ENCODE measurements around the gene WNT11.

Gene WNT11

DNA sequence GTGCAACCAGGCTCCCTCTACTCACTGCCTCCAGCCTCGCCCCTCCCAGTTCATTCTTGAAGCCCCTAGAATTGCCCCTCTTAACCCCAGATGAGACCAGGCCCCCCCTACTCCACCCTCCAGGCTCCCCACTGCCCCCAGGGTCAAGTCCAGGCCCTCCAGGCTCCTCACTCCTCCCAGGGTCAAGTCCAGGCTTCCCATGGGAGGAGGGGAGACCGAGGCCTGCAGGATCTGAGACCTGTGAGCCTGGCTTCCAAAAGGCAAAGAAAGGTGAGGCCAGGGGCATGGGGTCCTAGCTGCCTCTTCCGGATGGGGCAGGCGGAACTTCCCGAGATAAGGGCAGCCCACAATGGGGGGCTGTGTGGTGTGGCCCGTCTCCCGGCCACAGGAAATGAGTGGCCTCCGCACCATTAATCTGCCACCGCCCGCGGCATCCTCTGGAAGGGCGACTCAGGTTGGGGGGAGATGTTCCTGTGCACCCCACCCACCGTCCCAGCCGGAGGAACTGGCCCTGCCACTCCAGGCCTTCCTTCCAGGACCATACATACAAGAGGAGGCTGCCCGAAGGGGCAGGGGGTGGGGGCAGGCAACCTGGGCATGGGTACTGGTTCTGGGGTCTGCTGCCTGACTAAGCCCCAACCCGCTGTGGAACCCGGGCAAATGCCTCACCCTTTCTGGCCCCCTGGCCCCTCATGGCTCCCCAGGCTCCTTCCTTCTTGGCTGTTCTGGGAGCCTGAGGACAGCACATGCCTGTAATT, 35.1 kb upstream of the WNT11 start:
- Histone ChIP-seq H3K27ac (no peak overlapping the region), H3K36me3 (ENCODE audit: insufficient read depth, low read length) (no peaks in the 10 kb centered on the region), H3K9ac (ENCODE audit: insufficient read length) (no peak overlapping the region), H3K4me3 (no peak overlapping the region), H3K9me3 (ENCODE audit: low read depth, low read length) (no peaks in the 10 kb centered on the region)
- DNase-seq (ENCODE audit: low read depth, low spot score) = no peak
- TF ChIP-seq EZH2 (IDR thresholded peaks at IDR 0.05) (no peak), POLR2AphosphoS5 (IDR thresholded peaks at IDR 0.05; ENCODE audit: borderline replicate concordance, low read depth, low read length) (no peak), FOXP2 (optimal IDR thresholded peaks at IDR 0.05; ENCODE audit: control extremely low read depth, extremely low read length, insufficient read depth) (no peak)

DNA sequence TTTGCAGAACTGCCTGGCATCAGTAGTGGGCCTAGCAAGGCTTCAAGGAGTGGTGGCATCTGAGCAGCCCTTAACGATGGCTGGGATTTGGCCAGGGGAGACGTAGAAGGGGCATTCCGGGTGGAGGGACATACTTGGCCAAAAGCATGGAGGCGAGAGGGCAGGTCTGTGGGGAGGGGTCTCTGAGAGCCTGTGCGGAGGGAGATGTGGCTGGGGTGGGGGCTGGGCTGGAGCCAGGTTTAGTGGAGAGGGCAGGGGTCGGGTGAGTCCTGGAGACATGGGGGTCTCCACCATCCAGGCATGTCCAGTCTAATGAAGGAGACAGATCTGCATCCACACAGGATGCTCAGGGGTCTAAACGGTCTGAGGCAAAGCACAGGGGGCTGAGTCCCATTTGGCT, 34.4 kb upstream of the WNT11 start:
- Histone ChIP-seq H3K27ac (no peak overlapping the region), H3K9me3 (ENCODE audit: low read depth, low read length) (no peaks in the 10 kb centered on the region), H3K9ac (ENCODE audit: insufficient read length) (no peak overlapping the region), H3K4me3 (no peak overlapping the region), H3K36me3 (ENCODE audit: insufficient read depth, low read length) (no peaks in the 10 kb centered on the region)
- no peak for DNase-seq (ENCODE audit: low read depth, low spot score)
- TF ChIP-seq FOXP2 (optimal IDR thresholded peaks at IDR 0.05; ENCODE audit: control extremely low read depth, extremely low read length, insufficient read depth) (no peak), POLR2AphosphoS5 (IDR thresholded peaks at IDR 0.05; ENCODE audit: borderline replicate concordance, low read depth, low read length) (no peak)

DNA sequence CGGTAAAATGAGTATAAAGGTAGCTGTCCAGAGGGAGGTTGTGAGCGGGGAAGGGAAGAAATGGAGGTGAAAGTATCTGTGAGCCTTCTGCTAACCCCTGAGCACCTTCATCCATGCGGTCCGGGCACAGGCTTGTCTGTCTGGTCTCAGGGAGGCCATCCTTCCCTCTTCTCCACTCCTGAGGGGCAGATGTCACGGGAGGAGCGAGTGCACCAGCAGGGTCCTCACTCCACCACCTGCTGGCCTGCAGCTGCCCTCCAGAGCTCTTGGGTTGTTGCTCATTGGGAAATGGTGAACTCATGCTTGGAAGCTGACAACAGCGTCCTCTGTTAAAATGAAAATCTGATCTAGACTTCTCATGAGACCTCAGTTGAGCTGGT, 33.8 kb upstream of the WNT11 start:
- H3K4me3 ChIP-seq = no peak overlapping the region
- H3K9ac ChIP-seq (ENCODE audit: insufficient read length) = no peak overlapping the region
- H3K36me3 ChIP-seq (ENCODE audit: insufficient read depth, low read length) = no peaks in the 10 kb centered on the region
- H3K9me3 ChIP-seq (ENCODE audit: low read depth, low read length) = no peaks in the 10 kb centered on the region
- H3K27ac ChIP-seq = no peak overlapping the region
- TF ChIP-seq EZH2 (IDR thresholded peaks at IDR 0.05) = no peak
- TF ChIP-seq POLR2AphosphoS5 (IDR thresholded peaks at IDR 0.05; ENCODE audit: borderline replicate concordance, low read depth, low read length) = no peak
- TF ChIP-seq FOXP2 (optimal IDR thresholded peaks at IDR 0.05; ENCODE audit: control extremely low read depth, extremely low read length, insufficient read depth) = no peak
- DNase-seq (ENCODE audit: low read depth, low spot score) = no peak

DNA sequence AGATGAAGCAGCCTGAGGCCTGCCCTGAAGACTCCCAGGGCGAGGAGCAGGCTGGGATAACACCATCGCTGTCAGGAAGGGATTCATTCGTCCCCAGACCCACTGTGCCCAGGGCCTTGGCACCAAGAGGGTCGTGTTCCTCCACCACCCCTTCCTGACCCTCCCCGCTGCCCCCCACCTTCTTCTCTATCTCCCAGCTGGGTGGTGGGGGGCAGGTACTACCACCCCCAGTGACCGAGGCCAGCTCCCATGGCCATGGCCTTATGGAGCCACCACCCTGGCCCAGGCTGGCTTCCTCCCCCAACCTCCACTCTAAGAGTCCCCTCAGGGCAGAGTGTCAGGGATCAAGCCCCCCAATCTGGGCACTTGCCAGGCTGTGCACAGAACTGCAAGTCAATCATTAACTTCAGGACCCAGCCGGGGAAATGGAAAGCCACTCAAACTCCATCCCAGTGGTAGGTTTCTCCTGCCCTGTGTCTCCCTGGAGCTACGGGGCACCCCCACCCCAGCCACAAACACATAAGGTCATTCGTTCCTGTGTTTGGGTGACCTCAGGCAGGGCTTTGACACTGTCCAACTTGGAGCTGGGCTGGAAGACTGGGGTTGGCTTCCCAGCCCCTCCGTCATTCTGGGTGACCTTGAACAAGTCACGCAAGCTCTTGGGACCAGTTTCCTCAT, 33.3 kb upstream of the WNT11 start:
- H3K4me3 ChIP-seq = no peak overlapping the region
- no peak overlapping the region for H3K27ac ChIP-seq
- DNase-seq (ENCODE audit: low read depth, low spot score) = no peak
- no peaks in the 10 kb centered on the region for H3K9me3 ChIP-seq (ENCODE audit: low read depth, low read length)
- no peaks in the 10 kb centered on the region for H3K36me3 ChIP-seq (ENCODE audit: insufficient read depth, low read length)
- H3K9ac ChIP-seq (ENCODE audit: insufficient read length) = no peak overlapping the region
- TF ChIP-seq POLR2AphosphoS5 (IDR thresholded peaks at IDR 0.05; ENCODE audit: borderline replicate concordance, low read depth, low read length) = no peak
- no peak for TF ChIP-seq EZH2 (IDR thresholded peaks at IDR 0.05)
- TF ChIP-seq FOXP2 (optimal IDR thresholded peaks at IDR 0.05; ENCODE audit: control extremely low read depth, extremely low read length, insufficient read depth) = no peak

DNA sequence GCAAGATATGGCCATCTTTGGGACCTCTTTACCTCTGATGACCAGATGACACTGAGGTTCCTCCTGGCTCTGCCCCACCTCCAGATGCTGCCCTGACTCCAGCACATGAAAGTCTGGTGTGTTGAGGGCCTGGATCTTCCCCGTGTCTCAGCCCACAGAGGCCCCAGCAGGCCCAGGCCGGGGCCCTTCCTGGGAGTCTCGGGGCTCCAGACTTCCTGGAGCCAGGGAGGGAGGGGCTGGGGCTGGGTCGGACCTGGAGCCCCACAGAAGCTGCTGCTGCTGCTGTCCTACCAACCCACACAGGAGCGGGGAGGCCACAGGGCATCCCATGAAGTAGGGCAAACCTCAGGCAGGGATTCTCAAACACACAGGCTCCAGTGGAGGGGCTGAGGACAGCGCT, 32.2 kb upstream of the WNT11 start:
- DNase-seq (ENCODE audit: low read depth, low spot score) = no peak
- Histone ChIP-seq H3K36me3 (ENCODE audit: insufficient read depth, low read length) (no peaks in the 10 kb centered on the region), H3K4me3 (no peak overlapping the region), H3K9ac (ENCODE audit: insufficient read length) (no peak overlapping the region), H3K9me3 (ENCODE audit: low read depth, low read length) (no peaks in the 10 kb centered on the region), H3K27ac (no peak overlapping the region)
- TF ChIP-seq POLR2AphosphoS5 (IDR thresholded peaks at IDR 0.05; ENCODE audit: borderline replicate concordance, low read depth, low read length) = no peak
- TF ChIP-seq EZH2 (IDR thresholded peaks at IDR 0.05) = no peak
- TF ChIP-seq FOXP2 (optimal IDR thresholded peaks at IDR 0.05; ENCODE audit: control extremely low read depth, extremely low read length, insufficient read depth) = no peak

DNA sequence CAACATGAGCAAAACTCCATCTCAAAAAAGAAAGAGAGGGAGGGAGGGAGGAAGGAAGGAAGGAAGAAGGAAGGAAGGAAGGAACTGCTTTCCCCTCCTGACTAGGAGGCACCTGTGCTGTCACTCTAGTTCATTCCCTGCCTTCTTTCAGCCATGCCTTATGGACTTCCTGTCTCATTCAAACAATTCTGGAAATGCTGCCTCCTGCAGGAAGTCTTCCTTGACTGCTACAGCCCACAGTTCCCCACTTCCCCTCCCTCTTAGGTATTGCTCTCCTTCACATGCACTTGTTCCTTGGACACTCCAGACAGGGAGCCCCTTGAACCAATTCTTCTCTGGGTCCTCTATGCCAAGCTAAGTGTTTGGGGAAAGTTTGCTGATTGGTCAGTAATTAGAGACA, 31.6 kb upstream of the WNT11 start:
- no peaks in the 10 kb centered on the region for H3K9me3 ChIP-seq (ENCODE audit: low read depth, low read length)
- no peak overlapping the region for H3K4me3 ChIP-seq
- no peak for DNase-seq (ENCODE audit: low read depth, low spot score)
- no peak overlapping the region for H3K9ac ChIP-seq (ENCODE audit: insufficient read length)
- no peak overlapping the region for H3K27ac ChIP-seq
- no peak for TF ChIP-seq EZH2 (IDR thresholded peaks at IDR 0.05)
- TF ChIP-seq FOXP2 (optimal IDR thresholded peaks at IDR 0.05; ENCODE audit: control extremely low read depth, extremely low read length, insufficient read depth) = no peak
- TF ChIP-seq POLR2AphosphoS5 (IDR thresholded peaks at IDR 0.05; ENCODE audit: borderline replicate concordance, low read depth, low read length) = no peak
- no peaks in the 10 kb centered on the region for H3K36me3 ChIP-seq (ENCODE audit: insufficient read depth, low read length)

DNA sequence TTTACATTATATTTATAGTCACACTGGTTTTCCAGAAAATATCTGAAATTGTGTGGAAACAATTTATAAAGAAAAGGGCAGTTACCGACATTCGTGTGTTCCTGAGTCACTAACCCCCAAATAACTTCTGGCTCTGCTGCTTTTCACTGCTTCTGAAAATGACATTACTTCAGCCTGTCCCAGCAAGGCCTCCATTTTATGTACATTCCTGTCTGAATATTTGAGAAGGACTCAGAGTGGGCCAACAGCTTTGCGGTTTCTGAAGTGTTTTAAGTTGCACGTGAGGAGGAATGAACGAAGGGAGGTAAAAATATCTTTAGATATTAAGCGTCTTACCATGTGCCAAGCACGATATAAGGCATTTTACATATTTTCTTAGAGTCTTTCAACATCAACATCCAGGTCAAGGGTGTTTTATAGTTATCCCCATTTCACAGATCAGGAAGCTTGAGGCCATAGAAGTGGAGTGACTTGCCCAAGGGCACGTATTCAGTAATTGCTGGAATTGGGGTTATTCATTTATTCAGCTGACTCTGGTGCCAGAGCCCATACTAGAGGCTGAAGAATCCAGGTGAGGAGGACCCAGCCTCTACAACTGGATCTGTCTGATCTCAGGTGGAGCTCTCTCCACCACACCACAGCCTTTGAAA, 30.8 kb upstream of the WNT11 start:
- no peak overlapping the region for H3K27ac ChIP-seq
- H3K9me3 ChIP-seq (ENCODE audit: low read depth, low read length) = no peaks in the 10 kb centered on the region
- peak overlapping the region; percentile 99 for H3K4me3 ChIP-seq
- no peaks in the 10 kb centered on the region for H3K36me3 ChIP-seq (ENCODE audit: insufficient read depth, low read length)
- no peak overlapping the region for H3K9ac ChIP-seq (ENCODE audit: insufficient read length)
- no peak for TF ChIP-seq POLR2AphosphoS5 (IDR thresholded peaks at IDR 0.05; ENCODE audit: borderline replicate concordance, low read depth, low read length)
- TF ChIP-seq EZH2 (IDR thresholded peaks at IDR 0.05) = no peak
- no peak for TF ChIP-seq FOXP2 (optimal IDR thresholded peaks at IDR 0.05; ENCODE audit: control extremely low read depth, extremely low read length, insufficient read depth)
- DNase-seq (ENCODE audit: low read depth, low spot score) = no peak

Data from SK-N-MC (cell line).